ENCODE data around the gene EXOC3L2. TPM values are rescaled to one million over a fixed set of nuclear protein-coding genes. Genes with fewer than 3 reads are reported as not detected.
A peak's percentile ranks its signal among the peaks of the same experiment; 100 is the strongest.

The EXOC3L2 gene
- total and polyA plus RNA-seq, 10 donors: 1.9 to 22.7 (median 13.4) TPM

DNA sequence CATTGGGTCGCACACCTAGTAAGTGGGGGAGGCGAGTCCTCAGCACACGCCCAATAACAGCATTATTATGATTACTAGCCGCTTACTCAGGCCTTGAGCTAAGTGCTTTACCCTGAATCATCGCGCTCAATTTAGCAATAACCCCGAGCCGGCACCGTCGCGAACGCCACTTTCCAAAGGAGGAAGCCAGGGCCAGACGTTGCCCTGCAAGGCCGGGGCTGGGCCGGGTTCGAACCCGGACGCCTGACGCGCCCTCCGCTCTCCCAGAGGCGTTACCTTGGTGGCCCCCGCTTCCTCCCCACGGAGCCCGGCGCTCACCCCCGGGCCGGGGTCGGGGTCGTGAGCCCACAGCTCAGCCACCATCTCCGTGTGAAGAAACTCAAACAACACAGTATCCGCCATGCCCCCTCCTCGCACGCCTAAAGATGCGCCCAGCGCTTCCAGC, 67.4 kb downstream of the EXOC3L2 start, which contains the start of gene TRAPPC6A:
Gene TRAPPC6A, minus strand, starts transcription at position 421 of the 445 bp plus-strand sequence. Its CDS starts 19 bp downstream, at position 402.
- intact Hi-C loops (cut with DNase I; ENCODE audit: low total_unique reads): no loop called here
- Histone ChIP-seq H3K9me3 (no peaks in the 10 kb centered on the region), H3K4me3 (peak within 1 kb of the TSS; percentile 65 to 99 (median 87)), H3K4me1 (peaks cover 19 to 81% (median 59%) of the 10 kb centered on the region in 6 donors), H3K36me3 (peaks cover 0 to 24% (median 0%) of the 10 kb centered on the region in 6 donors), H3K27me3 (replicated peaks in 1 of 7) (no peaks in the 10 kb centered on the region), H3K27ac (peak within 1 kb of the TSS; percentile 84 to 97 (median 94))
- DNase-seq: no peak
- WGBS, 5 donors: 0 to 1% (median 0%) methylated on average over 31 to 36 of the region's 36 CpGs
- TF ChIP-seq POLR2AphosphoS5 (IDR thresholded peaks at IDR 0.05): peak; percentile 85 to 96 (median 93)
- TF ChIP-seq POLR2A (IDR thresholded peaks at IDR 0.05): no peak
- no peak for TF ChIP-seq CTCF (IDR thresholded peaks at IDR 0.05 in 8 of 11, conservative IDR thresholded peaks at IDR 0.05 in 3 of 11)

- no peak for TF ChIP-seq CTCF (IDR thresholded peaks at IDR 0.05 in 8 of 11, conservative IDR thresholded peaks at IDR 0.05 in 3 of 11)
- DNase-seq: no peak
- Histone ChIP-seq H3K9me3 (no peaks in the 10 kb centered on the region), H3K4me1 (peaks cover 29 to 79% (median 60%) of the 10 kb centered on the region in 6 donors), H3K36me3 (peaks cover 0 to 6% (median 0%) of the 10 kb centered on the region in 6 donors), H3K4me3 (no peak overlapping the region), H3K27me3 (replicated peaks in 1 of 7) (no peaks in the 10 kb centered on the region), H3K27ac (peak overlapping the region in 2 of 8 donors; percentile 44 to 91)
- intact Hi-C loops (cut with DNase I; ENCODE audit: low total_unique reads): no loop called here
- WGBS, 5 donors: 77 to 87% (median 84%) methylated on average over 10 of the region's 10 CpGs
These were observed 69.5 kb downstream of the EXOC3L2 start for GRCh38 chr19:45175515-45176345.

- Histone ChIP-seq H3K27me3 (replicated peaks in 1 of 7) (no peaks in the 10 kb centered on the region), H3K27ac (peak overlapping the region in 1 of 8 donors; percentile 10), H3K9me3 (no peaks in the 10 kb centered on the region), H3K36me3 (peaks cover 0 to 3% (median 0%) of the 10 kb centered on the region in 6 donors), H3K4me1 (peaks cover 24 to 82% (median 60%) of the 10 kb centered on the region in 6 donors), H3K4me3 (no peak overlapping the region)
- intact Hi-C loops (cut with DNase I; ENCODE audit: low total_unique reads): no loop called here
- no peak for DNase-seq
- TF ChIP-seq POLR2A (IDR thresholded peaks at IDR 0.05) (no peak), CTCF (IDR thresholded peaks at IDR 0.05 in 8 of 11, conservative IDR thresholded peaks at IDR 0.05 in 3 of 11) (no peak), POLR2AphosphoS5 (IDR thresholded peaks at IDR 0.05) (no peak)
- WGBS, 5 donors: 63 to 73% (median 67%) methylated on average over 12 of the region's 12 CpGs
These were observed 71.4 kb downstream of the EXOC3L2 start for GRCh38 chr19:45173816-45174215.

- TF ChIP-seq POLR2AphosphoS5 (IDR thresholded peaks at IDR 0.05) (no peak), CTCF (IDR thresholded peaks at IDR 0.05 in 8 of 11, conservative IDR thresholded peaks at IDR 0.05 in 3 of 11) (no peak), POLR2A (IDR thresholded peaks at IDR 0.05) (no peak)
- H3K4me1 ChIP-seq: peaks cover 24 to 86% (median 63%) of the 10 kb centered on the region in 6 donors
- intact Hi-C loops (cut with DNase I; ENCODE audit: low total_unique reads): no loop called here
- peak overlapping the region in 5 of 8 donors; percentile 48 to 78 (median 73) for H3K27ac ChIP-seq
- no peaks in the 10 kb centered on the region for H3K9me3 ChIP-seq
- H3K27me3 ChIP-seq (replicated peaks in 1 of 7): no peaks in the 10 kb centered on the region
- peaks cover 0 to 10% (median 0%) of the 10 kb centered on the region in 6 donors for H3K36me3 ChIP-seq
- 88 to 95% (median 92%) methylated on average over 13 to 17 of the region's 18 CpGs for WGBS, 5 donors
- DNase-seq: no peak
- H3K4me3 ChIP-seq: no peak overlapping the region
These were observed 72.5 kb downstream of the EXOC3L2 start for GRCh38 chr19:45172611-45173208.

All from spleen (tissue), 11 donors.